Measurements from ENCODE around the gene PCID2. TPM values are rescaled to one million over a fixed set of nuclear protein-coding genes. Genes with fewer than 3 reads are reported as not detected.

PCID2 gene
- total RNA-seq, 2 experiments from 2014 or later = 65.6 TPM

DNA sequence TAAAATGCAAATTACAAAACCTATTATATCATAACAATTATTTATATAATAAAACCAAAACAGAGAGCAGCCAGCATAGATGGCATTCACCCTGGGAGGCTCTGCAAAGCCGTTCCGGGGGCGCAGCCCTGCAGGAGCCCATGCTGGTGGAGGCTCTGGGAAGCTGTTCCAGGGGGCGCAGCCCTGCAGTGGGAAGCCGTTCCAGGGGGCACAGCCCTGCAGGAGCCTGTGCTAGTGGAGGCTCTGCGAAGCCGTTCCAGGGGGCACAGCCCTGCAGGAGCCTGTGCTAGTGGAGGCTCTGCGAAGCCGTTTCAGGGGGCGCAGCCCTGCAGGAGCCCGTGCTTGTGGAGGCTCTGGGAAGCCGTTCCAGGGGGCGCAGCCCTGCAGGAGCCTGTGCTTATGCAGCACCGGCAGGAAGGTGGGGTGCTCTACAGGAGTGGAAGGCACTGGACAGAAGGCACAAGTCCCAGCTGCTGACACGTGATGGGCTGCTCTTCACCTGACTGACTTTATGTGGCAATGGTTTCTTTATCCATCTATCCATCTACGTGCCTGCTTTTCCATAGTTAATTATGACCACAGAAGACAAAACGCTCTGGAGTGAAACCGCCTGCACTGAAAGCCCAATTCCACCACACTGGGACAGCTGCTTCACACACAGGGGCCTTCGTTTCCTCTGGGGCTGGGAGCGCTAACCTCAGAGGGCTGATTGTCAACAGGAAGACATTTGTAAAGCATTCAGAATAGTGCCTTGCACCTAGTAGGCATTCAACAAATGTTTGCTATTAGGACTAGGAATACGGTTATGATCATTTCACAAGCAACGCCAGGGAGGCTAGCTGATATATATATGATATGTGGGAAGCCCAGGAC, 23.7 kb downstream of the PCID2 start:
- DNase-seq = no peak
- H3K9me3 Mint-ChIP-seq = no peaks in the 10 kb centered on the region
- peaks cover 42% of the 10 kb centered on the region for H3K36me3 Mint-ChIP-seq
- no peak overlapping the region for H3K4me3 Mint-ChIP-seq
- no peak overlapping the region for H3K27ac Mint-ChIP-seq
- H3K4me1 Mint-ChIP-seq = peaks cover 27% of the 10 kb centered on the region
- H3K27me3 Mint-ChIP-seq = no peaks in the 10 kb centered on the region

- peaks cover 26% of the 10 kb centered on the region for H3K4me1 Mint-ChIP-seq
- no peak for DNase-seq
- no peaks in the 10 kb centered on the region for H3K9me3 Mint-ChIP-seq
- H3K27ac Mint-ChIP-seq = no peak overlapping the region
- H3K36me3 Mint-ChIP-seq = peaks cover 39% of the 10 kb centered on the region
- H3K27me3 Mint-ChIP-seq = no peaks in the 10 kb centered on the region
- H3K4me3 Mint-ChIP-seq = no peak overlapping the region
Observed at GRCh38 chr13:113183450-113184129, 24.9 kb downstream of the PCID2 start.

GRCh38 chr13:113182046-113182445, 26.4 kb downstream of the PCID2 start:
- peaks cover 16% of the 10 kb centered on the region for H3K4me1 Mint-ChIP-seq
- H3K27me3 Mint-ChIP-seq = no peaks in the 10 kb centered on the region
- H3K27ac Mint-ChIP-seq = no peak overlapping the region
- H3K36me3 Mint-ChIP-seq = peaks cover 33% of the 10 kb centered on the region
- DNase-seq = no peak
- no peak overlapping the region for H3K4me3 Mint-ChIP-seq
- H3K9me3 Mint-ChIP-seq = no peaks in the 10 kb centered on the region

DNA sequence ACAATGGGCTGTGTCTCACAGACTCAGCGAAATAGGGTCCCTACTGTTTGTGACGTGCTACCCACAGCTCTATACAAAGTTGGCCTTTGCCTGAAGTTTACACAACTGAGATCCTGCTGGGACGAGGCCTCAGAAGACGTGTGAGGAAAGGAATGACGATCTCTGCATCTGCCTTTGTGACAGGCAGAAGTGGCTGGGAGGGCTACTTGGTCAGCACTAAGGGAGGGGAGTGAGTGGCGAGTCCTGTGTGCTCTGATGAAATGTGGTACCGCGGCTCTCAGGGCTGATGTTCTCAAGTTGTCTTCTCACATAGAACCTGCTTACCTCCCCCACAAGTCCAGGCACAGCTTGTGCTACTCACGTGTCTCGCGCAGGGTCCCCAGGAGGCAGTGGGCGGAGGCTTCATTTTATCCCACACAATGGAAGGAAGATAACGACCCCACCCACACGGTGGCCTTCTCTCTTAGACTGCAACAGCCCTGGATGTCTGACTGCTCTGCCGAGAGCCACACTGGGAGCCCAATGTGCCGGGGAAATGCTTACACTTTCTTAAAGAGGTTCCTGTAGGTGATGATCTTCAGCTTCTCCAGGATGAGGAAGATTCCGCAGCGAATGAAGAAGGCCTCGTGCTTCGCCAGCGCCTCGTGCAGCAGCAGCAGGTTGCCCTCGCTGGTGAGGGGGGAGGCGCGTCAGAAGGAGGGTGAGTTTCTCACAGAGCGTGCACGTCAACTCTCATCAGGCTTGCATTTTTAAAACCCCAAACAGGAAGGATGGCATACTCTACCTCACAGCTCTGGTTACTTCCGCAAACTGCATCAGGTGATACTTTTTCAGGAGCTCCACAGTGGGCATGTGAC, 28.9 kb downstream of the PCID2 start:
- DNase-seq = no peak
- peaks cover 31% of the 10 kb centered on the region for H3K36me3 Mint-ChIP-seq
- no peaks in the 10 kb centered on the region for H3K27me3 Mint-ChIP-seq
- no peak overlapping the region for H3K4me3 Mint-ChIP-seq
- H3K9me3 Mint-ChIP-seq = no peaks in the 10 kb centered on the region
- no peak overlapping the region for H3K27ac Mint-ChIP-seq
- peaks cover 2% of the 10 kb centered on the region for H3K4me1 Mint-ChIP-seq

GRCh38 chr13:113178896-113179167, 29.6 kb downstream of the PCID2 start:
- Mint-ChIP-seq H3K4me1 (peaks cover 2% of the 10 kb centered on the region), H3K36me3 (peaks cover 31% of the 10 kb centered on the region), H3K4me3 (no peak overlapping the region), H3K9me3 (no peaks in the 10 kb centered on the region), H3K27me3 (no peaks in the 10 kb centered on the region), H3K27ac (no peak overlapping the region)
- DNase-seq = no peak

- Mint-ChIP-seq H3K4me1 (peaks cover 2% of the 10 kb centered on the region), H3K36me3 (peaks cover 29% of the 10 kb centered on the region), H3K4me3 (no peak overlapping the region), H3K27ac (no peak overlapping the region), H3K9me3 (no peaks in the 10 kb centered on the region), H3K27me3 (no peaks in the 10 kb centered on the region)
- DNase-seq = no peak
Observed at GRCh38 chr13:113178070-113178895, 30.2 kb downstream of the PCID2 start.

GRCh38 chr13:113176822-113177221, 31.6 kb downstream of the PCID2 start:
- Mint-ChIP-seq H3K4me1 (peaks cover 2% of the 10 kb centered on the region), H3K36me3 (peaks cover 33% of the 10 kb centered on the region), H3K9me3 (no peaks in the 10 kb centered on the region), H3K4me3 (no peak overlapping the region), H3K27me3 (no peaks in the 10 kb centered on the region), H3K27ac (no peak overlapping the region)
- no peak for DNase-seq

GRCh38 chr13:113176280-113176679, 32.2 kb downstream of the PCID2 start:
- no peak overlapping the region for H3K4me3 Mint-ChIP-seq
- peaks cover 2% of the 10 kb centered on the region for H3K4me1 Mint-ChIP-seq
- DNase-seq = no peak
- no peaks in the 10 kb centered on the region for H3K9me3 Mint-ChIP-seq
- peak overlapping the region; percentile 65 for H3K27ac Mint-ChIP-seq
- no peaks in the 10 kb centered on the region for H3K27me3 Mint-ChIP-seq
- H3K36me3 Mint-ChIP-seq = peaks cover 38% of the 10 kb centered on the region

- Mint-ChIP-seq H3K4me3 (no peak overlapping the region), H3K4me1 (no peaks in the 10 kb centered on the region), H3K27me3 (no peaks in the 10 kb centered on the region), H3K27ac (no peak overlapping the region), H3K36me3 (peaks cover 41% of the 10 kb centered on the region), H3K9me3 (peaks cover 3% of the 10 kb centered on the region)
- DNase-seq = no peak
Observed at GRCh38 chr13:113172419-113172926, 36.0 kb downstream of the PCID2 start.

- H3K27me3 Mint-ChIP-seq = no peaks in the 10 kb centered on the region
- peaks cover 2% of the 10 kb centered on the region for H3K4me1 Mint-ChIP-seq
- H3K27ac Mint-ChIP-seq = no peak overlapping the region
- no peak for DNase-seq
- H3K4me3 Mint-ChIP-seq = no peak overlapping the region
- H3K9me3 Mint-ChIP-seq = peaks cover 3% of the 10 kb centered on the region
- H3K36me3 Mint-ChIP-seq = peaks cover 46% of the 10 kb centered on the region
Observed at GRCh38 chr13:113171250-113172125, 37.0 kb downstream of the PCID2 start.

GRCh38 chr13:113170511-113170910, 38.0 kb downstream of the PCID2 start:
- Mint-ChIP-seq H3K9me3 (peaks cover 3% of the 10 kb centered on the region), H3K27me3 (no peaks in the 10 kb centered on the region), H3K4me1 (peaks cover 10% of the 10 kb centered on the region), H3K4me3 (no peak overlapping the region), H3K36me3 (peaks cover 45% of the 10 kb centered on the region), H3K27ac (no peak overlapping the region)
- DNase-seq = no peak

- Mint-ChIP-seq H3K4me3 (no peak overlapping the region), H3K4me1 (peaks cover 10% of the 10 kb centered on the region), H3K9me3 (peaks cover 3% of the 10 kb centered on the region), H3K27me3 (no peaks in the 10 kb centered on the region), H3K36me3 (peaks cover 41% of the 10 kb centered on the region), H3K27ac (no peak overlapping the region)
- no peak for DNase-seq
Observed at GRCh38 chr13:113169277-113170272, 38.9 kb downstream of the PCID2 start.

- Mint-ChIP-seq H3K4me1 (peaks cover 12% of the 10 kb centered on the region), H3K27ac (no peak overlapping the region), H3K27me3 (no peaks in the 10 kb centered on the region), H3K9me3 (peaks cover 3% of the 10 kb centered on the region), H3K36me3 (peaks cover 41% of the 10 kb centered on the region), H3K4me3 (no peak overlapping the region)
- DNase-seq = no peak
Observed at GRCh38 chr13:113168211-113168610, 40.3 kb downstream of the PCID2 start.
